MM.1S (cell line): ENCODE measurements around the gene DRD3.

Experiments used
- DNase-seq: peaks from one replicate; pipeline ENCODE4 v3.0.0-alpha.2; 2015
- H2AFZ ChIP-seq: fragments of 300-600 bp; sonication (generic); 2 replicates; pipeline ENCODE4 v1.6.0; 2016; ENCODE audit warnings: antibody characterized with exemption, low read length
- H3F3A ChIP-seq: fragments of 300-600 bp; sonication (generic); 2 replicates; pipeline ENCODE4 v1.6.1; 2016; ENCODE audit warnings: mild to moderate bottlenecking, antibody characterized with exemption, low read length, moderate library complexity, mixed read lengths; ENCODE audit not compliant: insufficient read depth
- H3K27ac ChIP-seq: fragments of 300-600 bp; sonication (generic); 2 replicates; pipeline ENCODE4 v1.5.1; 2016; ENCODE audit warnings: mild to moderate bottlenecking, low read length
- H3K27me3 ChIP-seq: fragments of 300-600 bp; sonication (generic); replicated peaks from 2 replicates; pipeline ENCODE4 v1.6.0; 2016; ENCODE audit warnings: low read length; ENCODE audit not compliant: insufficient read depth
- H3K36me3 ChIP-seq: fragments of 300-600 bp; sonication (generic); replicated peaks from 2 replicates; pipeline ENCODE4 v1.6.1; 2016; ENCODE audit warnings: mild to moderate bottlenecking, low read length, mixed read lengths; ENCODE audit not compliant: insufficient read depth
- H3K4me1 ChIP-seq: fragments of 300-600 bp; sonication (generic); 2 replicates; pipeline ENCODE4 v1.6.1; 2016; ENCODE audit warnings: low read length, mixed read lengths
- H3K4me2 ChIP-seq: fragments of 300-600 bp; sonication (generic); 2 replicates; pipeline ENCODE4 v1.6.0; 2016; ENCODE audit warnings: low read depth, low read length
- H3K4me3 ChIP-seq: fragments of 300-600 bp; sonication (generic); 2 replicates; pipeline ENCODE4 v1.5.1; 2016; ENCODE audit warnings: low read length, mixed read lengths
- H3K79me2 ChIP-seq: fragments of 300-600 bp; sonication (generic); 2 replicates; pipeline ENCODE4 v1.6.1; 2016; ENCODE audit warnings: mixed run types, low read length, mixed read lengths
- H3K9ac ChIP-seq: fragments of 300-600 bp; sonication (generic); 2 replicates; pipeline ENCODE4 v1.6.1; 2016; ENCODE audit warnings: low read length, mixed read lengths
- H3K9me2 ChIP-seq: fragments of 300-600 bp; sonication (generic); replicated peaks from 2 replicates; pipeline ENCODE4 v1.6.1; 2016; ENCODE audit warnings: mild to moderate bottlenecking, low read length, mixed read lengths; ENCODE audit not compliant: insufficient read depth
- H3K9me3 ChIP-seq: fragments of 300-600 bp; sonication (generic); replicated peaks from 2 replicates; pipeline ENCODE4 v1.6.1; 2016; ENCODE audit warnings: mild to moderate bottlenecking, low read length, mixed read lengths; ENCODE audit not compliant: insufficient read depth
- H4K20me1 ChIP-seq: fragments of 300-600 bp; sonication (generic); 2 replicates; pipeline ENCODE4 v1.6.1; 2016; ENCODE audit warnings: mild to moderate bottlenecking, low read length, moderate library complexity, mixed read lengths; ENCODE audit not compliant: insufficient read depth
- CTCF ChIP-seq: fragments of 300-600 bp; sonication (generic); IDR thresholded peaks from 2 replicates; pipeline ENCODE4 v1.5.1; 2016; ENCODE audit warnings: antibody characterized with exemption, low read length, mixed read lengths
- EZH2 ChIP-seq: fragments of 300-600 bp; sonication (generic); optimal IDR thresholded peaks from 2 replicates; pipeline ENCODE3; 2017; ENCODE audit warnings: low read depth, mild to moderate bottlenecking, antibody characterized with exemption, low read length, mixed read lengths
- EZH2phosphoT487 ChIP-seq: fragments of 300-600 bp; sonication (generic); IDR thresholded peaks from 2 replicates; pipeline ENCODE4 v1.6.1; 2018; ENCODE audit warnings: antibody characterized with exemption, low read length

Gene DRD3

GRCh38 chr3:114151091-114151490 lies 27.8 kb downstream of the DRD3 start:
- Histone ChIP-seq H4K20me1 (no peaks in the 10 kb centered on the region), H3K4me1 (no peaks in the 10 kb centered on the region), H3F3A (no peaks in the 10 kb centered on the region), H3K36me3 (no peaks in the 10 kb centered on the region), H2AFZ (no peak overlapping the region), H3K9ac (no peak overlapping the region), H3K9me2 (no peaks in the 10 kb centered on the region), H3K27ac (no peak overlapping the region), H3K27me3 (no peaks in the 10 kb centered on the region), H3K79me2 (no peaks in the 10 kb centered on the region), H3K4me2 (no peak overlapping the region), H3K9me3 (no peaks in the 10 kb centered on the region), H3K4me3 (no peak overlapping the region)
- TF ChIP-seq EZH2phosphoT487 (no peak), CTCF (no peak), EZH2 (no peak)
- DNase-seq, result no peak

- DNase-seq, result no peak
- TF ChIP-seq EZH2phosphoT487 (no peak), CTCF (no peak), EZH2 (no peak)
- no peaks in the 10 kb centered on the region for H3F3A ChIP-seq
These were observed 31.6 kb downstream of the DRD3 start for GRCh38 chr3:114147251-114147650.

GRCh38 chr3:114144909-114145688 lies 33.8 kb downstream of the DRD3 start:
- H3K9ac ChIP-seq, result no peak overlapping the region
- H3F3A ChIP-seq, result no peaks in the 10 kb centered on the region
- H3K79me2 ChIP-seq, result no peaks in the 10 kb centered on the region
- no peaks in the 10 kb centered on the region for H4K20me1 ChIP-seq
- H3K27me3 ChIP-seq, result no peaks in the 10 kb centered on the region
- no peak for TF ChIP-seq EZH2phosphoT487
- no peak for TF ChIP-seq EZH2
- TF ChIP-seq CTCF, result no peak
- H3K4me3 ChIP-seq, result no peak overlapping the region
- H3K9me3 ChIP-seq, result no peaks in the 10 kb centered on the region
- no peak overlapping the region for H3K27ac ChIP-seq
- no peaks in the 10 kb centered on the region for H3K9me2 ChIP-seq
- no peaks in the 10 kb centered on the region for H3K4me1 ChIP-seq
- no peak overlapping the region for H3K4me2 ChIP-seq
- H2AFZ ChIP-seq, result no peak overlapping the region
- no peak for DNase-seq
- no peaks in the 10 kb centered on the region for H3K36me3 ChIP-seq

More at GRCh38 chr3:114147251-114147650, 31.6 kb downstream of the DRD3 start:
- Histone ChIP-seq H3K27ac (no peak overlapping the region), H3K79me2 (no peaks in the 10 kb centered on the region), H2AFZ (no peak overlapping the region), H3K4me1 (no peaks in the 10 kb centered on the region), H4K20me1 (no peaks in the 10 kb centered on the region), H3K36me3 (no peaks in the 10 kb centered on the region), H3K4me2 (no peak overlapping the region), H3K9ac (no peak overlapping the region), H3K9me3 (no peaks in the 10 kb centered on the region), H3K4me3 (no peak overlapping the region), H3K9me2 (no peaks in the 10 kb centered on the region), H3K27me3 (no peaks in the 10 kb centered on the region)
